Ishikawa (cell line): ENCODE data around the gene KIZ.

Experiments used
- CEBPB ChIP-seq: IDR thresholded peaks from 2 replicates; pipeline ENCODE4 v1.6.1; 2012
- CREB1 ChIP-seq: IDR thresholded peaks from 2 replicates; pipeline ENCODE4 v1.6.1; 2012; ENCODE audit warnings: low read depth
- EGR1 ChIP-seq: IDR thresholded peaks from 2 replicates; pipeline ENCODE4 v1.6.1; 2012
- EP300 ChIP-seq: IDR thresholded peaks from 2 replicates; pipeline ENCODE4 v1.6.1; 2012; ENCODE audit warnings: borderline replicate concordance
- FOXM1 ChIP-seq: IDR thresholded peaks from 2 replicates; pipeline ENCODE4 v1.6.1; 2012; ENCODE audit warnings: low read depth, borderline replicate concordance
- MAX ChIP-seq: IDR thresholded peaks from 2 replicates; pipeline ENCODE4 v1.6.1; 2012
- NFIC ChIP-seq: IDR thresholded peaks from 2 replicates; pipeline ENCODE4 v1.6.1; 2012
- RAD21 ChIP-seq: IDR thresholded peaks from 2 replicates; pipeline ENCODE4 v1.6.1; 2012; ENCODE audit warnings: low read depth
- TAF1 ChIP-seq: IDR thresholded peaks from 2 replicates; pipeline ENCODE4 v1.6.1; 2012; ENCODE audit warnings: low read depth, mild to moderate bottlenecking
- TCF12 ChIP-seq: IDR thresholded peaks from 2 replicates; pipeline ENCODE4 v1.6.1; 2012; ENCODE audit warnings: low read depth
- TEAD4 ChIP-seq: IDR thresholded peaks from 2 replicates; pipeline ENCODE4 v1.6.1; 2012
- USF1 ChIP-seq: IDR thresholded peaks from 2 replicates; pipeline ENCODE4 v1.6.1; 2012
- YY1 ChIP-seq: IDR thresholded peaks from 2 replicates; pipeline ENCODE4 v1.6.1; 2012; ENCODE audit warnings: low read depth
- ZBTB7A ChIP-seq: IDR thresholded peaks from 2 replicates; pipeline ENCODE4 v1.6.1; 2012; ENCODE audit warnings: low read depth
- TF ChIP-seq, protein P1 (sequence below): IDR thresholded peaks from 2 replicates; pipeline ENCODE4 v1.6.1; 2012; ENCODE audit warnings: low read depth, mild to moderate bottlenecking

The KIZ gene

DNA sequence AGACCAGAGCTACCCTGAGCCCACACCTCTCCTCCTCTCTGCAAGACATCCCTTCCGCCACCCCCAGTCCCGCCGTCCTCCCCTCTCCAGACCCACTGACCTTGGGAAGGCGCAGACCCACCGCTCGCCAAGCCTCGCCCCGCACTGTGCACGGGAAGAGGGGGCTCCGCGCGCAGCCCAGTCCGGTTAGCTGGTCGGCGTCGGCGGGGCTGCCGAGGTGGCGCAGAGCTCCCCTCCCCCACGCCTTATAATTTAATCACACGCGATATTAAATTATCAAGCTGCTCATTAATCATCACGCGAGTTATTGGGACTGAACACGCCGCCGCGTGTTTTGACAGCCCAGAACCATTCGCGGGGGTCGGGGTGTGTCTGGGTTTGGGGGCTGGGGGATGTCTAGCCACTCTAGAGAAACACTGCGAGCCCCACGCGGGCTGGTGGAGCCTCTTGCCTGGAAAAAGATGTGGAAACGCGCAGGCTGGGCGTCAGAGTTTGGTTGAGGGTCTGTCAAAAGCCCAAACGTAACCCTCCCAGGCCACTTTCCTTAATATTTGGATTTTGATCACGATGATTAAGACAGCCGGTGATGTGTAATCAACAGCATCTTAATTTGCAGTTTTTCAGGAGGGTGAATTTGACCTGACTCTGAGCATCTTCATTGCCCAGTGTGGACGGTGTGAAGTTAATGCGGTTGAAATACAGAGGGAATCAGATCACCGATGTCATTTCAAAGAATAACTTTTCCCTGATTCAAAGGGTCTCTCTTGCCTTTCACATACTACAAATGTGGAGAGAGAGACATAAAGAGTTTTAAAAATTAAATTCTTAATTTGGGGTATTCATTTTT is 19.5 kb upstream of the KIZ start, which contains the start of gene LINC00237:
Gene LINC00237, minus strand, starts transcription at position 188 of the 847 bp plus-strand sequence.
- TF ChIP-seq, protein P1, sequence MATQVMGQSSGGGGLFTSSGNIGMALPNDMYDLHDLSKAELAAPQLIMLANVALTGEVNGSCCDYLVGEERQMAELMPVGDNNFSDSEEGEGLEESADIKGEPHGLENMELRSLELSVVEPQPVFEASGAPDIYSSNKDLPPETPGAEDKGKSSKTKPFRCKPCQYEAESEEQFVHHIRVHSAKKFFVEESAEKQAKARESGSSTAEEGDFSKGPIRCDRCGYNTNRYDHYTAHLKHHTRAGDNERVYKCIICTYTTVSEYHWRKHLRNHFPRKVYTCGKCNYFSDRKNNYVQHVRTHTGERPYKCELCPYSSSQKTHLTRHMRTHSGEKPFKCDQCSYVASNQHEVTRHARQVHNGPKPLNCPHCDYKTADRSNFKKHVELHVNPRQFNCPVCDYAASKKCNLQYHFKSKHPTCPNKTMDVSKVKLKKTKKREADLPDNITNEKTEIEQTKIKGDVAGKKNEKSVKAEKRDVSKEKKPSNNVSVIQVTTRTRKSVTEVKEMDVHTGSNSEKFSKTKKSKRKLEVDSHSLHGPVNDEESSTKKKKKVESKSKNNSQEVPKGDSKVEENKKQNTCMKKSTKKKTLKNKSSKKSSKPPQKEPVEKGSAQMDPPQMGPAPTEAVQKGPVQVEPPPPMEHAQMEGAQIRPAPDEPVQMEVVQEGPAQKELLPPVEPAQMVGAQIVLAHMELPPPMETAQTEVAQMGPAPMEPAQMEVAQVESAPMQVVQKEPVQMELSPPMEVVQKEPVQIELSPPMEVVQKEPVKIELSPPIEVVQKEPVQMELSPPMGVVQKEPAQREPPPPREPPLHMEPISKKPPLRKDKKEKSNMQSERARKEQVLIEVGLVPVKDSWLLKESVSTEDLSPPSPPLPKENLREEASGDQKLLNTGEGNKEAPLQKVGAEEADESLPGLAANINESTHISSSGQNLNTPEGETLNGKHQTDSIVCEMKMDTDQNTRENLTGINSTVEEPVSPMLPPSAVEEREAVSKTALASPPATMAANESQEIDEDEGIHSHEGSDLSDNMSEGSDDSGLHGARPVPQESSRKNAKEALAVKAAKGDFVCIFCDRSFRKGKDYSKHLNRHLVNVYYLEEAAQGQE: no peak
- TF ChIP-seq CEBPB (no peak), EP300 (no peak), RAD21 (no peak), ZBTB7A (no peak), EGR1 (no peak), MAX (no peak)

DNA sequence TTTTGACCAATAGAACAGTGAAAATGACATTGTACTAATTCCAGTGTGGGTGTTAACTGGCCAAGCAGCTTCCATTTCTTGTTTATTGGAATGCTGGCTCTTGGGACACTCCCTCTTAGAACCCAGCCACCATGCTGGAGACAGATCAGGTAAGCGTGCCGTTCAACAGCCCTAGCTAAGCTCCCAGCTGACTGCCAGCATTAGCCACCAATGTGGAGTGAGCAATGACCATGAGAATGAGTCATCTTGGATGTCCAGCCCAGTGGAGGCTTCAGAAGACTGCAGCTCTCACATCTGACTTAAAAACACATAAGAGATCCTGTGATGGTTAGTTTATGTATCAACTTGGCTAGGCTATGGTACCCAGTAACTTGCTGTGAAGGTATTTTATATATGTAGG is 16.7 kb upstream of the KIZ start:
- TF ChIP-seq TEAD4 (no peak), RAD21 (no peak), EGR1 (no peak), MAX (no peak), NFIC (no peak), ZBTB7A (no peak), CREB1 (no peak), FOXM1 (no peak), YY1 (no peak), USF1 (no peak), EP300 (no peak), TAF1 (no peak)
- TF ChIP-seq, protein P1: no peak

DNA sequence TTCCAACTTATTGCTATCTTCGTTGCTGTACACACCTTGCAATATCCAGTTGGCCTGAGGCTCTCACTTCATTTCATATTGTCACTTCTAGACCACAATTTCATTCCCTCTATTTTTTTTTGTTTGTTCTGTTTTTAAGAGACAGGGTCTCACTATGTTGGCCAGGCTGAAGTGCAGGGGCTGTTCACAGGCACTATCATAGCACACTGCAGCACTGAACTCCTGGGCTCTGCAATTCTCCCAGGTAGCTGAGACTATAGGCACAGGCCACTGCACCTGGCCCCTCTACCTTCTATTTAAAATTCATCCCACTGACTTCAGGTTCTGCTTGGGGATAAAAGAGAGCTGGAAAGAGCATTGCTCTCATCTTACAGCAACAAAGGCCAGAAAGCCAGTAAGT is 15.1 kb upstream of the KIZ start:
- no peak for TF ChIP-seq ZBTB7A
- TF ChIP-seq EP300: no peak
- no peak for TF ChIP-seq EGR1

GRCh38 chr20:21111416-21111815 is 14.5 kb upstream of the KIZ start:
- TF ChIP-seq FOXM1: no peak
- no peak for TF ChIP-seq NFIC

DNA sequence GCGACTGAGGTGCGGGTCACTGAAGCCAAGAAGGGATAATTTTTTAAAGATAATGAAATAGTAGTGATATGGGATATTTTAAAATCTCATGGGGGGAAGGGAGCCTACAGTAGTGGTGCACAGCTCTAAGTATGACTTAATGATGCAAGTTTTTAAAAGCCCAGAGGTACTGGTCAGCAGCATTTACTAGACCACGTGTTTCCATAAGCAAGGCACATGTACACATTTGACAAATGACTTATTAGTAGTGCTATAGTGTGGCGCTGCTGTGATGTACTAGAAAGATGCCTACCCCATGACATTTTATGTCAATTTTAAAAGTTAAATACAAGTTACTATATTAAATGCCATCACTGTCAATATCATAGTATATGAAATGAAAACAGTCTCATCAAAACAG is 12.2 kb upstream of the KIZ start:
- TF ChIP-seq TEAD4 (no peak), EGR1 (no peak), EP300 (no peak), TCF12 (no peak), NFIC (no peak), TAF1 (no peak), CREB1 (no peak)

DNA sequence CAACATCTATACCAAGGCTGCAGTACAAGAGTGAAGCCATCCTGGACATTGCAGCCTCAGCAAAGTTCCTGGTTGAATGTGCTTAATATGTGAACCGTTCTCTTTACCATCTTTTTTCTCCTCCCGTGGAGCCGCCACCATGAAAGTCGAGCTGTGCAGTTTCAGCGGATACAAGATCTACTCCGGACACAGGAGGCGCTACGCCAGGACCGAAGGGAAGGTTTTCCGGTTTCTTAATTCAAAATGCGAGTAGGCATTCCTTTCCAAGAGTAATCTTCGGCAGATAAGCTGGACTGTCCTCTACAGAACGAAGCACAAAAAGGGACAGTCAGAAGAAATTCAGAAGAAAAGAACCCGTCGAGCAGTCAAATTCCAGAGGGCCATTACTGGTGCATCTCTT is 11.3 kb upstream of the KIZ start:
- TF ChIP-seq TCF12 (no peak), EP300 (no peak), FOXM1 (no peak), RAD21 (no peak)

- no peak for TF ChIP-seq TAF1
- TF ChIP-seq YY1: no peak
- no peak for TF ChIP-seq MAX
- no peak for TF ChIP-seq TCF12
- TF ChIP-seq EGR1: no peak
- TF ChIP-seq RAD21: no peak
- no peak for TF ChIP-seq EP300
- no peak for TF ChIP-seq TEAD4
- TF ChIP-seq USF1: no peak
Measured at GRCh38 chr20:21117521-21117920, 8.4 kb upstream of the KIZ start.
